IPS DF 6.9 (cell line): Measurements from ENCODE around the gene FERMT3.
A peak's percentile ranks its signal among the peaks of the same experiment; 100 is the strongest.

ENCODE experiments used
- DNase-seq: peaks from one replicate; pipeline ENCODE4 v3.0.0-alpha.2; 2013; ENCODE audit warnings: low read depth, low spot score
- H3K27ac ChIP-seq: one replicate; pipeline ENCODE4 v1.5.1; 2013; ENCODE audit warnings: low read length, control low read depth
- H3K27me3 ChIP-seq: 2 replicates; pipeline ENCODE4 v1.6.1; 2013; ENCODE audit warnings: mild to moderate bottlenecking, low read length; ENCODE audit not compliant: control insufficient read depth, insufficient read depth
- H3K36me3 ChIP-seq: 2 replicates; pipeline ENCODE4 v1.6.1; 2013; ENCODE audit warnings: low read length; ENCODE audit not compliant: control insufficient read depth, insufficient read depth
- H3K4me1 ChIP-seq: 2 replicates; pipeline ENCODE4 v1.6.1; 2013; ENCODE audit warnings: low read length; ENCODE audit not compliant: control insufficient read depth, insufficient read depth
- H3K4me3 ChIP-seq: 2 replicates; pipeline ENCODE4 v1.5.1; 2013; ENCODE audit warnings: mild to moderate bottlenecking, low read length
- H3K9me3 ChIP-seq: 2 replicates; pipeline ENCODE4 v1.6.1; 2013; ENCODE audit warnings: low read length, inconsistent platforms; ENCODE audit not compliant: control insufficient read depth, insufficient read depth
- WGBS: extraction: QIAGEN DNeasy Blood & Tissue Kit; methylation state at CpG from one replicate; pipeline ENCODE4 v1.1.7; 2013; ENCODE audit warnings: mixed read lengths, missing lambda C conversion rate; ENCODE audit not compliant: insufficient read length, insufficient coverage; 5-methylcytosine and 5-hydroxymethylcytosine counted together

FERMT3 gene

DNA sequence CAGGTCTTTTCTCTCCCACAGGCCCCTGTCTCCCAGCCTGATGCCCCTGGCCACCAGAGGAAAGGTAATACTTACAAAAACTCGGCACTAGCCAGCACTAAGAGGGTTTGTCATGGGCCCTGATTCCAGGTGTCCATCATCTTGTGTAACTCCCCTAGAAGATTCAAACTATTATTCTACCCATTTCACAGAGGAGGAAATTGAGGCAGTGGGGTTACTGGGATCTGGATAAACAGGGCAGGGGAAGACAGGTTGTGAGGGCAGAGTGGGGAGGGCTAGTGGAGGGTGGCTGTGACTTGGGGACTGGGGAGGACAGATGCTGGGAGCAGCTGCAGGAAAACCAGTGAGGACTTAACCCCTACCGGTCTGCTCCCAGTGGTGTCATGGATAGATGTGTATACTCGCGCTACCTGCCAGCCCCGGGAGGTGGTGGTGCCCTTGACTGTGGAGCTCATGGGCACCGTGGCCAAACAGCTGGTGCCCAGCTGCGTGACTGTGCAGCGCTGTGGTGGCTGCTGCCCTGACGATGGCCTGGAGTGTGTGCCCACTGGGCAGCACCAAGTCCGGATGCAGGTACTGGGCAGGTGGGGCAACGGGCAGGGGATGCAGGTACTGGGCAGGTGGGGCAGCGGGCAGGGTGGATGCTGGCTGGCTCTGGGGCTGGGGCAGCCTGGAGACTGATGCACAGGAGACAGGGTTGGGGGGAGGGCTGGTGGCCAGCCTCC, 29.1 kb downstream of the FERMT3 start:
- no CpG with 5 or more reads among the region's 12 CpGs for WGBS
- H3K9me3 ChIP-seq, result no peaks in the 10 kb centered on the region
- H3K4me1 ChIP-seq, result peaks cover 4% of the 10 kb centered on the region; the same call in 1 of the 2 replicates
- peak overlapping the region; percentile 48; the same call in 1 of the 2 replicates for H3K4me3 ChIP-seq
- no peaks in the 10 kb centered on the region for H3K27me3 ChIP-seq
- peaks cover 7% of the 10 kb centered on the region; the same call in 1 of the 2 replicates for H3K36me3 ChIP-seq
- no peak overlapping the region for H3K27ac ChIP-seq
- no peak for DNase-seq

DNA sequence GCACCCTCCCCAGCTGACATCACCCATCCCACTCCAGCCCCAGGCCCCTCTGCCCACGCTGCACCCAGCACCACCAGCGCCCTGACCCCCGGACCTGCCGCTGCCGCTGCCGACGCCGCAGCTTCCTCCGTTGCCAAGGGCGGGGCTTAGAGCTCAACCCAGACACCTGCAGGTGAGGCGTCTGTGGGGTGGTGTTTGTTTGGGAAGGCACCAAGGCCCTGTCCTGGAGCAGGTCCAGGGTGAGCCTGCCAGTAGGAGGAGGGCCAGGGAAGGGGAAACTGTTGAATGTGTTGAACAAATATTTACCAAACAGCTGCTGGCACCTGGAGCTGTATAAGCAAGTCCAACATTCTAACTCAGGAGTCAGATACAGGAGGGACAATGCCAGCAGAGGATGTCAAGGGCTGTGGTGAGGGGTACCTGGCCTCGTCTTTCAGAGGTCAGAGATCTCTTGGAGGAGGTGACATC, 31.0 kb downstream of the FERMT3 start:
- Histone ChIP-seq H3K4me3 (no peak overlapping the region), H3K27ac (no peak overlapping the region), H3K36me3 (peaks cover 7% of the 10 kb centered on the region; the same call in 1 of the 2 replicates), H3K9me3 (no peaks in the 10 kb centered on the region), H3K4me1 (peaks cover 4% of the 10 kb centered on the region; the same call in 1 of the 2 replicates), H3K27me3 (no peaks in the 10 kb centered on the region)
- WGBS, result no CpG with 5 or more reads among the region's 12 CpGs
- no peak for DNase-seq

DNA sequence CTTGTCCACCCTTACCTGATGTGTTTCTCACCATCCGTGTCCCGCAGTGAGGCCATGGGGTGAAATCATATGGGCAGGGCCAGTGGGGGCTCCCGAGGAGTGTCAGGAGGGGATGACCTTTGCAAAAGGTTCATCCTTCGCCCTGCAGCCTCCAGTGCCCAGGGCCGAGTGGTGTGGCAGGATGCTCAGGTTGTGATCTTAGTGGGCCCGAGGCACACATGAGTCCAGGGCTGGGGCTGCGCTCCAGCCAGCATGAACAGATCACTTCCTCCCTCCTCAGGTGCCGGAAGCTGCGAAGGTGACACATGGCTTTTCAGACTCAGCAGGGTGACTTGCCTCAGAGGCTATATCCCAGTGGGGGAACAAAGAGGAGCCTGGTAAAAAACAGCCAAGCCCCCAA, 31.6 kb downstream of the FERMT3 start:
- H3K4me3 ChIP-seq, result no peak overlapping the region
- H3K27ac ChIP-seq, result no peak overlapping the region
- H3K9me3 ChIP-seq, result no peaks in the 10 kb centered on the region
- peaks cover 4% of the 10 kb centered on the region for H3K4me1 ChIP-seq
- H3K27me3 ChIP-seq, result no peaks in the 10 kb centered on the region
- DNase-seq, result no peak
- peaks cover 7% of the 10 kb centered on the region; the same call in 1 of the 2 replicates for H3K36me3 ChIP-seq
- no CpG with 5 or more reads among the region's 9 CpGs for WGBS

DNA sequence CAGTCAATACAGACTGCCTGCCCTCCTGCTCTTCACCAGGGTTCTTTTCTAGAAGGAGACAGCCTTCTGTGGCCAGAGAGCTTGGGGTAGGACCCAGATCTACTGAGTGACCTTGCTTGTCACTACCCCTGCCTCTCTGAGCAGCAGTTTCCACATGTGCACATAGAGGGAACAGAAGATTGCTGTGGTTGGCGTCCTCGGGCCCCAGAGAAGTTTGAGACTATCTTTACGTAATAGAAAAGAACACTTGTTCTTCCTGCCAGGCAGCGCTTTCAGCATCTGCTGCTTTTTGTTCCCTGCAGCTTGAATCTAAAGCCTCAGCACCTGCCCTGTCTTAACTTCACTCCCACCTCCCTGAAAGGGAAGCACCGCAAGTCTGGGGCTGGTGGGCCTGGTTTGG, 32.5 kb downstream of the FERMT3 start:
- H3K36me3 ChIP-seq, result peaks cover 14% of the 10 kb centered on the region; the same call in 1 of the 2 replicates
- no peak for DNase-seq
- H3K4me3 ChIP-seq, result no peak overlapping the region
- no peaks in the 10 kb centered on the region for H3K9me3 ChIP-seq
- peaks cover 2% of the 10 kb centered on the region for H3K4me1 ChIP-seq
- H3K27me3 ChIP-seq, result no peaks in the 10 kb centered on the region
- H3K27ac ChIP-seq, result no peak overlapping the region
- no CpG with 5 or more reads among the region's 5 CpGs for WGBS

DNA sequence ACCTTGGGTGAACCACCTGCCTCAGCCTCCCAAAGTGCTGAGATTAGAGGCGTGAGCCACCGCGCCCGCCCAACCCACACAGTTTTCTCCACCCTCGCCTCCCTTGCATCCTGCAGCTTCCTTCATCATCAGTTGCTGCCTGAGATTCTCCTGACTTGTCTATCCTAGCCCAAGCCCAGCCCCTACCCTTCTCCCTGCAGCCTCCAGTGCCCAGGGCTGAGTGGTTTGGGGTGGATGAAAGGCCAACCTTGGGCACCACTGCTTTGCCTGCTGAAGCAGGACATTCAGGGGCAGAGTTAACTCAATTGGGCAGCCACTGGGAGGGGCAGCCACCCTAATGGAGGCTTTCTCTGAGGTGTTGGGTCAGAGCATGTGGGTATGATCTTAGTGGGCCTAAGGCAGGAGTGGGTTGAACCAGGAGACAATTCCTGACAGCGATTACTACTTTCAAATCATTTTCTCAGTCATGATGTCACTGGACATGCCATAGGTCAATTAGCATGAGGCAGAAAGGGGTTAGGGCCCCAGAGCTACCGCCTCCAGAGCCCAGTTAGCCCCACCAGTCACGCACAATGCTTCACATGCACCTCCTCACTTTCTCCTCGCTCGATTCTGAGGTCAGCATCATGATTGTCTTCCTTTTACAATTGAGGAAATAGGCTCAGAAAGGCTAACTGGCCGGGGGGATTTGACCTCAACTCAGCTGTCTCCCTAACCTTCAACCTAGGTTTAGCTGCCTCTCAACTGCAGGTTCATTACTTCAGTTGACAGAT, 33.3 kb downstream of the FERMT3 start:
- peak overlapping the region; percentile 73; the same call in 1 of the 2 replicates for H3K4me3 ChIP-seq
- WGBS, result no CpG with 5 or more reads among the region's 11 CpGs
- no peak for DNase-seq
- H3K27ac ChIP-seq, result no peak overlapping the region
- no peaks in the 10 kb centered on the region for H3K9me3 ChIP-seq
- no peaks in the 10 kb centered on the region for H3K27me3 ChIP-seq
- H3K4me1 ChIP-seq, result peaks cover 2% of the 10 kb centered on the region
- peaks cover 16% of the 10 kb centered on the region; the same call in 1 of the 2 replicates for H3K36me3 ChIP-seq

DNA sequence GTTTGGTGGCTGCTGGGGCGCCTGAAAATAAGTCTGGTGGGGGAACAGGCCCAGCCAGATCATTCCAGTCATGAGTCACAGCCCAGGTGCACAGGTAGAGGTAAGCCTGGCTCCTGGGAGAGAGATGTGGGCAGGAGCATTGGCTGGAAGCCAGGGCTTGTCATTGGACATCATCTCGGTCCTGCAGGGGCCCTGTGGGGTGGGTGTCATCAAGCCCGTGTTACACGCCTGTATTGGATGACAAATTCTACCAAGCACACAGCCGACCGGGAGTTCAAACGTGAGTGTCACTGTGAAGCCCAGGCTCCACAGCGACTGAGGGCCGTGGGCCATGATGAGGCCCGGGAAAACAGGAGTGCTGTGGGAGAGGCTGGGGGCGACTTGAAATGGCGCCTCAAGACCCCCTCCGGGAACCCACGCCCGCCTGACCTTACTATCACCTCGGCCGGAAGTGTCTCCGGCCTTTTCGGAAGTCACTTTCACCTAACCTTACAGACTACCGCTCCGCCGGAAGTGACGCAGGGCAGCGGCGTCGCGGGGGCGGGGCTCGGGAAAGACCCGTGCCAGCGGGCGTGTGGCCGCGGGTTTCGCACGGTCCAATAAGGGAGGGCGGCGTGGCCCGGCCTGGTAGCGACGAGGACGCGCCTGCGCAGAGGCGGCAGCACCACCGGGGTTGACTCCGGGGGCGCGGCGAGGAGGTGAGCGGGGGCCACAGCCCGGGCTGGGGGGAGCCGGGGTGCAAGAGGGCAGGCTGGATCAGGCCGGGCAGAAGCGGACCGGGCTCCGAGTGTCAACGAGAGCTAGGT, 34.1 kb downstream of the FERMT3 start, which contains the start of gene FKBP2:
Gene FKBP2, plus strand, starts transcription at position 661 of the 806 bp plus-strand sequence. CDS start 1,293 bp downstream, outside the sequence.
- H3K9me3 ChIP-seq, result no peaks in the 10 kb centered on the region
- peak within 1 kb of the TSS; percentile 73 for H3K4me3 ChIP-seq
- WGBS, result no CpG with 5 or more reads among the region's 58 CpGs
- no peak for DNase-seq
- H3K36me3 ChIP-seq, result peaks cover 18% of the 10 kb centered on the region; the same call in 1 of the 2 replicates
- H3K4me1 ChIP-seq, result peaks cover 5% of the 10 kb centered on the region
- no peaks in the 10 kb centered on the region for H3K27me3 ChIP-seq
- no peak within 1 kb of the TSS for H3K27ac ChIP-seq

DNA sequence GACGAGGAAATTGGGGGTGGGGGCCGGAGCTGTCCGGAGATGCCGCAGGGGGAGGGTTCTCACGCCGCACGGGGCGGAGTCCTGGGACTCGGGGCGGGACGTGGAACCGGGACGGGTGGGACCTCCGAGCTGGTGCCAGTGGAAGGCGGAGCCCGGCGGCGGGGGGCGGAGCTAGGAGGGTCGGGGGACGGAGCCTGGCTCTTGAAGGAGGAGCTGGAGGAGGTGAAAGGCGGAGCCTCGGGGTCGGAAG, 34.6 kb downstream of the FERMT3 start:
- Histone ChIP-seq H3K36me3 (peaks cover 18% of the 10 kb centered on the region; the same call in 1 of the 2 replicates), H3K9me3 (no peaks in the 10 kb centered on the region), H3K4me1 (peaks cover 5% of the 10 kb centered on the region), H3K27me3 (no peaks in the 10 kb centered on the region), H3K4me3 (peak overlapping the region; percentile 73; the same call in 1 of the 2 replicates), H3K27ac (no peak overlapping the region)
- WGBS, result no CpG with 5 or more reads among the region's 24 CpGs
- DNase-seq, result no peak

DNA sequence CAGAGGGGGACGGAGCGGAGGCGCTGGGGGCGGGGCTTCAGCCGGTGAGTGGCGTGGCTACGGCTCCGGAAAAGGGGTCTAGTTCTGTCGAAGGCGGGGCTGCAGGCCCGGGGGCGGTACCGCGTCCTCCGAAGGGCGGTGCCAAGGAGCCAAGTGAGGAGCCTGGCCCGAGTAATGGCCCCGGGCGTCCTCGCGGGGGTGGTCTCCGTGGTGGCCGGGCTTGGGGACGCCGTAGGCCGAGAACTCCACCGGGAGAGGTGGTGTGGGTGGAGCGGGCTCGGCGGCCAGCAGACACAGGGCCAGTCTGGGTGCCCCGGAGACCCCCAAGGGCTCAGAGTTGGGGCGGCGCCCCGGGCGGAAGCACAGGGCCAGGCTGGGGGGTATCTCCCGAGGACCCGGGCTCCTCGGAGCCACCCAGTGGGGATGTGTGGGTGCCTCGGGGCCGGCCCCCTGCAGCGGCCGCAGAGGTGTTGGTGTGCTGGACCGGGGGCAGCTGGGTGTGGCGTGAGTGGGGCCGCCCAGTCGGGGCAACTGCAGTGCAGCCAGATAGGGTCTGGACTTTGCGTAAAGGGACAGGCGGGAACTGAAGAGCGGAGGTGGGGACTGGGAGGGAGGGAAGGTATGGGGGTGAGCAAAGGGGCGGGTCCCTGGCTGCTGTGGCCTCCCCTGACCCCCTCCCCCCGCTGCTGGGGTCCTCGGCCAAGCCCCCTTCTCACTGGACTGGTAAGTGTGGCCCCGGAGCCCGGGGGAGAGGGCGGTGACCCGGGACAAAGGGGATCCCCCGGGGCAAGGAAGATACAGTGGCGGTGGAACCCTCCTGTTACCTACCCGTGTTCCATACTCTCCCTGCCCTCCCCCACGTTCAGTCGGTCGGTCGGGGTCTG, 35.2 kb downstream of the FERMT3 start:
- Histone ChIP-seq H3K9me3 (no peaks in the 10 kb centered on the region), H3K4me3 (peak overlapping the region; percentile 57), H3K27ac (no peak overlapping the region), H3K36me3 (peaks cover 18% of the 10 kb centered on the region; the same call in 1 of the 2 replicates), H3K27me3 (no peaks in the 10 kb centered on the region), H3K4me1 (peaks cover 5% of the 10 kb centered on the region)
- no peak for DNase-seq
- WGBS, result no CpG with 5 or more reads among the region's 63 CpGs

DNA sequence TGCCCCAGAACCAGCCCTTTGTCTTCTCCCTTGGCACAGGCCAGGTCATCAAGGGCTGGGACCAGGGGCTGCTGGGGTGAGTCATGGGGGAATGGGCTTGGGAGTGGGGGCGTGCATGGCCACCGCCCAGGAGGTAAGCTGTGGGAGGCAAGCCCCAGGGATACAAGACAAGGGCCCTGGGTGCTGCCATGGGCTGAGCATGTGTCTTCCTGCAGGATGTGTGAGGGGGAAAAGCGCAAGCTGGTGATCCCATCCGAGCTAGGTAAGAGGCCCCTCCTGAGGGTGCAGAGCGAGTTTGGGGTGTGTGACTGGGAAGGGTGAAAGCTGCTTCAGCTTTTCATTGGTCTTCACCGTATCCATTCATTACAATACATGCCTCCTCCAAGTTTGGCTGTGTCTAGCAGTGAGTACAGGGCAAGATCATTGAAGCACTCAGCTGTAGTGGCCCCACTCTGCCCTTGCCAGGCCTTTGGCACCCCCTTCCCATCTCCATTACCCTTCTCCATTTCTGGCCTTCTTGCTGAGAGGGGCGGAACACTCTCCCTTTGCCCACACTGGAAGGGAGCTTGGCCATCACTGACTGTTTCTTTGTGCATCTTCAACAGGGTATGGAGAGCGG, 36.8 kb downstream of the FERMT3 start:
- Histone ChIP-seq H3K27me3 (no peaks in the 10 kb centered on the region), H3K9me3 (no peaks in the 10 kb centered on the region), H3K4me1 (peaks cover 8% of the 10 kb centered on the region), H3K36me3 (peaks cover 15% of the 10 kb centered on the region; the same call in 1 of the 2 replicates), H3K4me3 (no peak overlapping the region), H3K27ac (no peak overlapping the region)
- no peak for DNase-seq
- WGBS, result no CpG with 5 or more reads among the region's 8 CpGs
